ENCODE measurements around the gene MPP1. TPM values are rescaled to one million over a fixed set of nuclear protein-coding genes. Genes with fewer than 3 reads are reported as not detected.

MPP1 gene
- total RNA-seq = 25.7 and 27.6 TPM in 2 replicates

DNA sequence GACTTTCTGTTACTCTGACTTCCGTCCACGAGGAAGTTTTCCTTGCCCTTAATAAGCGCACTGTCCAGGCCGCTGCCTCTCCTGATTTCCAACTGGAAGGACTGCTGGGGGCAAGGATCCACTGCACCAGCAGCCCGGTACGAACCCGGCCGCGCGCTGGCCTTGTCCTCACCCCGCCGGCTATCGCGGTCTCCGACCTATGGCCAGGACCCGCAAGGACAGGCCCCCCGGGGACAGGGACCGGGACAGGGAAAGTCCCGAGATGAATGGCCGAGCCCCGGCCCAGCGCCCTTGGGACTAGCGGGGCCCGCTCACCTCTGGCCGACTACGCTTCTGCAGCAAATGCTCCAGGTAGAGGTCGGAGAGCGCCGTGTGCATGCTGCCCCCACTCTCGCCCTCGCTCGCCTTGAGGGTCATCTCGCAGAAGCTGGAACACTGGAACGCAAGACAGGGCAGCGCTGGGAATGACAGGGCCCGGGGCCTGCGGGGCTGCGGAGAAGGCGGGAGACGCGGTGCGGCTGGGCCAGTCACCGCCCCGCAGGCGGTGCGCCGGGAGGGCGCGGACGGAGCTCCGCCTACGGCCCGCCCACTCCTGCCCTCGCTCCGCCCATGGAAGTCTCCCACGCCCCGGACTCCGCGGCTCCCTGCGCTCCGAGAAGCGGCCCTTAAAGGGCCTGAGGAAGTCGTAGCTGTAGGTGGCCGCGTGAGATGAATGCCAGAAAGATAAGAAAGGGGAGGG lies at the start of gene MPP1:
MPP1 (minus strand) TSS at position 529 of the 739 bp plus-strand sequence; CDS start at position 417, 112 bp downstream.

GRCh38 chrX:154834562-154834961 lies 29.3 kb upstream of the MPP1 start, which contains the start of gene SMIM9:
Gene SMIM9 (minus strand): TSS chrX:154834662. CDS start chrX:154830856, 3,806 bp downstream.

DNA sequence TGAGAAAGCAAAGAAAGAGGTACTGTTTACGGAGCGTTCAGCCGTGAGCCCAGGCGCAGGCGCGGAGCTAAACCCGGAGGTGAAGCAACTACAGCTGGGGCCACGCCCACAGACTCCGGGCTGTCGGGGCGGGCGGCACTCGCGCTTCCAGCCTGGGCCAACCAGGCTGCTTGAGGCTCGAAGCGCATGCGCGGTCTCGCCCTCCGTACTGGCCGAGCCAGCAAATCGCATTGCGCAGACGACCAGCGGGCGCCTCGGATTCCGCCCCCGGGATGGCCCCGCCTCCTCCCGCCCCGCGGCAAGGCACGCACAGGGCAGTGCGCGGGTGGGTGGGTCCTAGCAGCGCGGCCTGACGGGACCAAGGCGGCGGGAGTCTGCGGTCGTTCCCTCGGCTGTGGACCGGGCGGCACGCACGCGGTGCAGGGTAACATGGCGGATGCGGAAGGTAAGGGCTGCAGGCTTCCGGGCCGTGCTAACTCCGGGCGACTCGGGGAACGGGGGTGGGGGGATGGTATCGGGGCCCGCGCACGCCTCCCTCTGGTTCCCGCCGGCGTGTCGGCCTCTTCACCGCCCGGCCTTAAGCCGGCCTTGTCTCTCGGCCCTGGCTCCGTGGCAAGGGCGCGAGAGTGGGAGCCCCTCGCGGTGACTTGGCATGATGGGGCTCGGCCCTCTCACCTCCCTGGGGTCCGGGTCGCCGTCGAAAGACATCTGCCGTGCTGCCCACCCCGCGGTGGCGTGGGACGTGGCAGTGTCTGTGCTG lies 42.6 kb downstream of the MPP1 start, which contains the start of gene DKC1:
DKC1 (plus strand) TSS at position 328 of the 760 bp plus-strand sequence; CDS start at position 430, 102 bp downstream.

DNA sequence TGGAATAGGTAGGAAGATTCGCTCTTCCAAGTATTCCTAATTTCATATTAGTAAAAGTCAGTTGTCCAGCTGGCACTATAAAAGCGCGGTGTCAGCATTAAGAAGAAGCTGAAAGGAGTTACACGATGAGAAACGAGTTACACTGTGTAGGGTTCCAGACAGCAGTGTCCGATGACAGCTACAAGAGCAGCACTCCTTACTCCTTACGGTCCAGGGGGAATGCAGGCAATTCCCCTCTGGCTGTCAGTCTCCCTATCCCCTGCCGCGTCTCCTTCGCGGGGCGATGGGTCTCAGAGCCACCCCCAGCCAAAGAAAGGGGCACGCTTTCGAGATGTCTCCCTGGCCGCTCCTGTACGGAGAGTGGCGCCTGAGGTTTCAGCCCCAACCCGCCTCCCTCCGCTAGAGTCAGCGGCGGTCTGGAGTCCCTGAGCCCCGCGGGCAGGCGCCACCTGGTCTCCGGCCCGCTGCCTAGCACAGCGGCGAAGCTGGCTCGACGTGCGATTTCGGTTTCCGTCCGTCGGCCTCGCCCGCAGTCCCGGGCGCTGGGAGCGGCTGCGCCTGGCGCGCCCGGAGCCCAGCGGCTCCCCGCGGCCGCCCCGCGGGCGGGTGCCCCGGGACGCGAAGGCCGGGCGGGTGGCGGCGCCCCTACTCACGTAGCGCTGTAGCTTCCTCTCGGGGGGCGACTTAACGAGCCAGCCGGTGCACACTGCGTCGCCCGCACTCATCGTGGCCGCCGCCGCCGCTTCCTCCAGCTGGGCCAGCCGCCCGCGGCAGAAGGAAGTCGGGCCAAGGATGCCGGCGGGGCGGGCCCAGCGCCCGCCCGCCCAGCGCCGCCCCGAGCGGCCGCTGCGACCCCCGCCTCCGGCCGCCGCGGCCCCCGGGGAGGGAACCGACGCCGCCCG lies 54.7 kb downstream of the MPP1 start, which contains the start of gene GAB3:
GAB3 (minus strand) TSS at position 777 of the 902 bp plus-strand sequence; CDS start at position 725, 52 bp downstream.

Other genes with a start within 250 kb of the MPP1 start
- gene CTAG1A, start 220.4 kb downstream of the MPP1 start, total RNA-seq = not detected in 2 replicates
- gene CTAG1B, start 186.2 kb downstream of the MPP1 start, total RNA-seq = not detected in 2 replicates
- gene CTAG2, start 151.9 kb downstream of the MPP1 start, total RNA-seq = 2.4 and 2.7 TPM in 2 replicates
- gene GAB3, start 54.4 kb downstream of the MPP1 start, total RNA-seq = 0.30 and 0.84 TPM in 2 replicates
- gene DKC1, start 42.6 kb downstream of the MPP1 start, total RNA-seq = 28.6 and 33.1 TPM in 2 replicates
- not detected in 2 replicates for gene SMIM9, start 29.2 kb upstream of the MPP1 start, total RNA-seq
- 1.5 and 2.4 TPM in 2 replicates for gene F8A1, start 80.9 kb upstream of the MPP1 start, total RNA-seq
- 1.0 TPM in 2 replicates for gene F8, start 217.2 kb upstream of the MPP1 start, total RNA-seq
- 25.1 and 27.2 TPM in 2 replicates for gene FUNDC2, start 221.4 kb upstream of the MPP1 start, total RNA-seq